ENCODE results near the gene ZBTB7C. TPM values are rescaled to one million over a fixed set of nuclear protein-coding genes. Genes with fewer than 3 reads are reported as not detected.

ZBTB7C gene
- total RNA-seq, 1 donor from 2014 or later: 2.7 TPM

DNA sequence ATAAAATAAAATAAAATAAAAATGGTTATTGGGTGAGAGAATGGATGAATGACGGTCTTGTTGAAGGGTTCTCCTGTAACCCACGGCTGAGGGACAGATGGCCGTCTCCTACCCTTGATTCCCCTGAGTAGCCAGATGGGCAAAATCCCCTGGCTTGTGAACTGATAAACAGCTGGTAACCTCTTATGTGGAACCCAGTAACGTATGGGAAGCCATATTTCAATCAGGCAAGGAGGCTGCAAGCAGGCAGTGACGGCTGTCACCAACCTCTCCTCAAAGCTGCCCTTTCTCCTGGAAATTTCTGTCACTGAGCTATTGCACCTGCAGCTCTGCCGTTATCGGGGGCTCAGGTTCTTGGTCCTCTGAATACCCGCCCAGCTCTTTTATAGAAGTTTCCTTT is 313.5 kb downstream of the ZBTB7C start:
- Histone ChIP-seq H3K36me3 (no peaks in the 10 kb centered on the region), H3K27ac (replicated peaks) (no peak overlapping the region), H3K4me1 (no peaks in the 10 kb centered on the region), H3K9me3 (replicated peaks) (no peaks in the 10 kb centered on the region), H3K27me3 (ENCODE audit: low read depth) (peaks cover 11% of the 10 kb centered on the region), H3K4me3 (no peak overlapping the region)
- TF ChIP-seq, protein P1, sequence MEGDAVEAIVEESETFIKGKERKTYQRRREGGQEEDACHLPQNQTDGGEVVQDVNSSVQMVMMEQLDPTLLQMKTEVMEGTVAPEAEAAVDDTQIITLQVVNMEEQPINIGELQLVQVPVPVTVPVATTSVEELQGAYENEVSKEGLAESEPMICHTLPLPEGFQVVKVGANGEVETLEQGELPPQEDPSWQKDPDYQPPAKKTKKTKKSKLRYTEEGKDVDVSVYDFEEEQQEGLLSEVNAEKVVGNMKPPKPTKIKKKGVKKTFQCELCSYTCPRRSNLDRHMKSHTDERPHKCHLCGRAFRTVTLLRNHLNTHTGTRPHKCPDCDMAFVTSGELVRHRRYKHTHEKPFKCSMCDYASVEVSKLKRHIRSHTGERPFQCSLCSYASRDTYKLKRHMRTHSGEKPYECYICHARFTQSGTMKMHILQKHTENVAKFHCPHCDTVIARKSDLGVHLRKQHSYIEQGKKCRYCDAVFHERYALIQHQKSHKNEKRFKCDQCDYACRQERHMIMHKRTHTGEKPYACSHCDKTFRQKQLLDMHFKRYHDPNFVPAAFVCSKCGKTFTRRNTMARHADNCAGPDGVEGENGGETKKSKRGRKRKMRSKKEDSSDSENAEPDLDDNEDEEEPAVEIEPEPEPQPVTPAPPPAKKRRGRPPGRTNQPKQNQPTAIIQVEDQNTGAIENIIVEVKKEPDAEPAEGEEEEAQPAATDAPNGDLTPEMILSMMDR (IDR thresholded peaks at IDR 0.05; ENCODE audit: borderline replicate concordance): no peak
- DNase-seq: no peak
- intact Hi-C loops (cut with micrococcal nuclease): no loop called here

DNA sequence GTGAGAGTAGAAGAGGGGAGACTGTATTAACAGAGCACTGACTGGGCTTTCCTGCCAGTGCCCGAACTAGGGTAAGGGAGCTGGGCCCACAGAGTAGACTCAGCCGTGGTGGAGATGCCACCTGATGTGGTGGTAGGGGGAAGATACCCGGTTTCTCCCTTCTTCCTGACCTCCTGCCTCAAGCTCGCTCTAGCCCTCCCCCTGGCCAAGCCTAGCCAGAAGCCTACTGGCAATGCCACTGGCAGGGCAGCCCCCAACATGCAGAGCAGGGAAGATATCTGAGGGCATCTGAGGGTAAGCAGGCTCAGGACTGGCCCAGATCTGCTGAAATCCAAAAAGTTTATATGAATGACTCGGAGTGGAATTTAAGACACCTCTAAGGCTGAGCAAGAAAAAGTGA is 316.1 kb downstream of the ZBTB7C start:
- Histone ChIP-seq H3K27me3 (ENCODE audit: low read depth) (no peaks in the 10 kb centered on the region), H3K4me3 (no peak overlapping the region), H3K9me3 (replicated peaks) (no peaks in the 10 kb centered on the region), H3K4me1 (no peaks in the 10 kb centered on the region), H3K27ac (replicated peaks) (no peak overlapping the region), H3K36me3 (no peaks in the 10 kb centered on the region)
- TF ChIP-seq, protein P1 (IDR thresholded peaks at IDR 0.05; ENCODE audit: borderline replicate concordance): no peak
- intact Hi-C loops (cut with micrococcal nuclease): no loop called here
- DNase-seq: no peak

GRCh38 chr18:48091869-48092497 is 317.2 kb downstream of the ZBTB7C start:
- no peaks in the 10 kb centered on the region for H3K9me3 ChIP-seq (replicated peaks)
- no peaks in the 10 kb centered on the region for H3K27me3 ChIP-seq (ENCODE audit: low read depth)
- intact Hi-C loops (cut with micrococcal nuclease): no loop called here
- H3K27ac ChIP-seq (replicated peaks): no peak overlapping the region
- DNase-seq: no peak
- no peaks in the 10 kb centered on the region for H3K36me3 ChIP-seq
- no peak overlapping the region for H3K4me3 ChIP-seq
- TF ChIP-seq, protein P1 (IDR thresholded peaks at IDR 0.05; ENCODE audit: borderline replicate concordance): no peak
- no peaks in the 10 kb centered on the region for H3K4me1 ChIP-seq

DNA sequence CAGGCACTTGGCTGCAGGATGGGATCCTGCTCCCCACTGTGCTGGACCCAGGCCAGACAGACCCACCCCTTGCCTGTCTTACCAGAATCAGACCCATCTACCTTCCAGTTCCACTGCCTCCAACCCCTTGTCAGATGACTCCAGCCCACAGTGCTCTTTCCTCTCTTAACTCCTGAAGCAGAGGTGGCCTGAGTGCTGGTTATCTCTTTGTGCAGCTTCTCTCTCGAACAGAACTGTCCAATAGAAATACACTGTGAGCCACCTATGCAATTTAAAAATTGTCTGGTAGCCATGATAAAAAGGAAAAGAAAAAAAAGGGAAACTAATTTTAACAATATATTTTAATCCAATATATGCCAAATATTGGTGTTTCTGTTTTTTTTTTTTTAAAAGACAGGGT is 318.5 kb downstream of the ZBTB7C start:
- intact Hi-C loops (cut with micrococcal nuclease): no loop called here
- TF ChIP-seq, protein P1 (IDR thresholded peaks at IDR 0.05; ENCODE audit: borderline replicate concordance): no peak

GRCh38 chr18:48090021-48090420 is 319.2 kb downstream of the ZBTB7C start:
- DNase-seq: no peak
- Histone ChIP-seq H3K27ac (replicated peaks) (no peak overlapping the region), H3K4me1 (no peaks in the 10 kb centered on the region), H3K36me3 (no peaks in the 10 kb centered on the region), H3K27me3 (ENCODE audit: low read depth) (no peaks in the 10 kb centered on the region), H3K9me3 (replicated peaks) (no peaks in the 10 kb centered on the region), H3K4me3 (no peak overlapping the region)
- intact Hi-C loops (cut with micrococcal nuclease): no loop called here
- TF ChIP-seq, protein P1 (IDR thresholded peaks at IDR 0.05; ENCODE audit: borderline replicate concordance): no peak

More for the DNA sequence above, 318.5 kb downstream of the ZBTB7C start:
- Histone ChIP-seq H3K36me3 (no peaks in the 10 kb centered on the region), H3K27ac (replicated peaks) (no peak overlapping the region), H3K27me3 (ENCODE audit: low read depth) (no peaks in the 10 kb centered on the region), H3K4me1 (no peaks in the 10 kb centered on the region), H3K9me3 (replicated peaks) (no peaks in the 10 kb centered on the region), H3K4me3 (no peak overlapping the region)
- no peak for DNase-seq

All from left ventricle myocardium inferior (tissue), 1 donor.